Measurements from ENCODE around the gene PAGE3. TPM values are rescaled to one million over a fixed set of nuclear protein-coding genes. Genes with fewer than 3 reads are reported as not detected.

Gene PAGE3
- total RNA-seq, 1 experiment from 2014 or later = not detected

DNA sequence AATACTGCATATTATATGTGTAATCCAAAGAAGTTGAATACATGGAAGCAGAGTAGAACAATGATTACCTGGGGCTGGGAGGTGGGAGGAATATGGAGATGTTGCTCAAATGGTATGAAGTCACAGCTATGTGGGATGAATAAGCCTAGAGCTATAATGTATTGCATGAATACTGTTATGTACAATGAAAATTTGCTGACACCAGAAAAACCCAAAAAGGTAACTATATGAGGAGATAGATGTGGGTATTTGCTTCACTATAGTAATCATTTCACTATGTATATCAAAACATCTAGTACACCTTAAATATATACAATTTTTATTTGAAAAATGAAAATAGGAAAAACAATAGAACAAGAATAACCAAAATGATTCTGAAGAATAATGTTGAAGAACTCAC lies 11.2 kb downstream of the PAGE3 start (continued):
- TF ChIP-seq, protein P1, sequence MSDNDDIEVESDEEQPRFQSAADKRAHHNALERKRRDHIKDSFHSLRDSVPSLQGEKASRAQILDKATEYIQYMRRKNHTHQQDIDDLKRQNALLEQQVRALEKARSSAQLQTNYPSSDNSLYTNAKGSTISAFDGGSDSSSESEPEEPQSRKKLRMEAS (IDR thresholded peaks at IDR 0.05) = no peak
- TF ChIP-seq EZH2phosphoT487 (IDR thresholded peaks at IDR 0.05; ENCODE audit: borderline replicate concordance) = no peak

DNA sequence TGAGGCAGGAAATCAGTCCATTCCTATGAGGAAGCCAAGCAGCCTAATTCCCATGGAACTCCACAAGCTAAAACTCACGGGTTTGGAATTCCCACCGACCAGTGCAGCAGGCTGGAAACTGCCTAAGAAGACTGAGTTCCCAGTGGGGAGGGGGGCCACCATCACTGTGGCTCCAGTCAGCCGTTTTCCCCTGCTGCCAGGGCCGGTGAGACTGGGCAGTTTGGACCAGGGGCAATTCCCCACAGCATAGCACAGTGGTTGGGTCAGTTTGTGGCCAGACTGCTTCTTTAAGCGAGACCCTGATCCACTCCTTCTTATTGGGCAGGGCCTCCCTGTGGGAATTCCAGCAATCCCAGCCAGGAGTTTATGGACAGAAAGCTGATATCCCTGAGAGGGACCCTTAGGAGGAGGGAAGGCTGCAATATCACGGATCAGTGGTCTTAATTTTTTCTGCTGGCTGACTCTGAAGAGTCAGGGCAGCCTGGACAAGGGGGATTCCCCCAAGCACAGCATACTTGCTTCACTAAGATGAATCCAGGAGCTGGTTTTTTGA lies 23.9 kb downstream of the PAGE3 start:
- H3K4me1 ChIP-seq (ENCODE audit: control insufficient read depth in 1 of 2, insufficient read depth in 2 of 2, low read length in 2 of 2) = no peaks in the 10 kb centered on the region
- no peak for TF ChIP-seq SP1 (IDR thresholded peaks at IDR 0.05; ENCODE audit: low read depth)
- no peak for TF ChIP-seq YY1 (IDR thresholded peaks at IDR 0.05; ENCODE audit: extremely low read depth, insufficient replicate concordance, low read depth, low read length)
- TF ChIP-seq POLR2A (IDR thresholded peaks at IDR 0.05; ENCODE audit: borderline replicate concordance, extremely low read depth, insufficient read depth, insufficient read length) = no peak
- TF ChIP-seq, protein P2, sequence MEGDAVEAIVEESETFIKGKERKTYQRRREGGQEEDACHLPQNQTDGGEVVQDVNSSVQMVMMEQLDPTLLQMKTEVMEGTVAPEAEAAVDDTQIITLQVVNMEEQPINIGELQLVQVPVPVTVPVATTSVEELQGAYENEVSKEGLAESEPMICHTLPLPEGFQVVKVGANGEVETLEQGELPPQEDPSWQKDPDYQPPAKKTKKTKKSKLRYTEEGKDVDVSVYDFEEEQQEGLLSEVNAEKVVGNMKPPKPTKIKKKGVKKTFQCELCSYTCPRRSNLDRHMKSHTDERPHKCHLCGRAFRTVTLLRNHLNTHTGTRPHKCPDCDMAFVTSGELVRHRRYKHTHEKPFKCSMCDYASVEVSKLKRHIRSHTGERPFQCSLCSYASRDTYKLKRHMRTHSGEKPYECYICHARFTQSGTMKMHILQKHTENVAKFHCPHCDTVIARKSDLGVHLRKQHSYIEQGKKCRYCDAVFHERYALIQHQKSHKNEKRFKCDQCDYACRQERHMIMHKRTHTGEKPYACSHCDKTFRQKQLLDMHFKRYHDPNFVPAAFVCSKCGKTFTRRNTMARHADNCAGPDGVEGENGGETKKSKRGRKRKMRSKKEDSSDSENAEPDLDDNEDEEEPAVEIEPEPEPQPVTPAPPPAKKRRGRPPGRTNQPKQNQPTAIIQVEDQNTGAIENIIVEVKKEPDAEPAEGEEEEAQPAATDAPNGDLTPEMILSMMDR (IDR thresholded peaks at IDR 0.05 in 2 of 3, conservative IDR thresholded peaks at IDR 0.05 in 1 of 3; ENCODE audit: borderline replicate concordance in 1 of 3, insufficient read depth in 1 of 3, low read depth in 2 of 3, low read length in 2 of 3) = no peak
- no peak for TF ChIP-seq EZH2phosphoT487 (IDR thresholded peaks at IDR 0.05; ENCODE audit: borderline replicate concordance)
- no peak for TF ChIP-seq SRF (IDR thresholded peaks at IDR 0.05; ENCODE audit: low read depth)
- no peak for TF ChIP-seq ZFX (IDR thresholded peaks at IDR 0.05)
- TF ChIP-seq POLR2AphosphoS5 (IDR thresholded peaks at IDR 0.05; ENCODE audit: low read depth, low read length) = no peak
- TF ChIP-seq EGR1 (IDR thresholded peaks at IDR 0.05; ENCODE audit: low read depth) = no peak
- no peak for TF ChIP-seq RAD21 (IDR thresholded peaks at IDR 0.05; ENCODE audit: low read depth)
- TF ChIP-seq CBX3 (IDR thresholded peaks at IDR 0.05; ENCODE audit: low read depth) = no peak
- no peaks in the 10 kb centered on the region for H3K9me2 ChIP-seq (ENCODE audit: insufficient read depth)
- DNase-seq (ENCODE audit: low read depth, low spot score) (no peak), ATAC-seq (no peak)
- H3K4me2 ChIP-seq (ENCODE audit: low read length) = no peak overlapping the region
- H3K36me3 ChIP-seq (ENCODE audit: control insufficient read depth in 1 of 2, insufficient read depth in 2 of 2, low read length in 2 of 2) = no peaks in the 10 kb centered on the region
- H3K27ac ChIP-seq (ENCODE audit: low read depth, low read length) = no peak overlapping the region
- no peak overlapping the region for H2AFZ ChIP-seq (ENCODE audit: low read depth, low read length, poor library complexity, severe bottlenecking)
- BruUV-seq (replicated peaks) = no TSS peak
- ChIA-PET RAD21 (ENCODE audit: low non-redundant PET in 1 of 2, low total read pairs in 2 of 2, uncharacterized antibody in 2 of 2, unreplicated experiment in 2 of 2) (no interaction called here), CTCF (no interaction called here), POLR2A (no interaction called here)
- H4K20me1 ChIP-seq (ENCODE audit: insufficient read depth) = no peaks in the 10 kb centered on the region
- H3K79me2 ChIP-seq (ENCODE audit: insufficient read depth, low read length) = no peaks in the 10 kb centered on the region
- intact Hi-C loops (cut with micrococcal nuclease) = no loop called here
- H3K9me3 ChIP-seq (ENCODE audit: control insufficient read depth in 1 of 2, insufficient read depth in 1 of 2, low read depth in 1 of 2, low read length in 2 of 2) = no peaks in the 10 kb centered on the region
- H3K4me3 ChIP-seq (replicated peaks in 1 of 2; ENCODE audit: low read depth in 1 of 2, low read length in 2 of 2) = no peak overlapping the region
- H3K27me3 ChIP-seq (ENCODE audit: insufficient read depth, low read length) = no peaks in the 10 kb centered on the region
- H3K9ac ChIP-seq (ENCODE audit: low read length) = no peak overlapping the region

Data from HCT116 (cell line).